ENCODE measurements around the gene CABP4. TPM values are rescaled to one million over a fixed set of nuclear protein-coding genes. Genes with fewer than 3 reads are reported as not detected.

The CABP4 gene
- total and polyA plus RNA-seq, 2 donors (not counting 3 experiments of a cell fraction or from before 2014, with no cell fraction given), result 2.4 to 5.0 TPM

DNA sequence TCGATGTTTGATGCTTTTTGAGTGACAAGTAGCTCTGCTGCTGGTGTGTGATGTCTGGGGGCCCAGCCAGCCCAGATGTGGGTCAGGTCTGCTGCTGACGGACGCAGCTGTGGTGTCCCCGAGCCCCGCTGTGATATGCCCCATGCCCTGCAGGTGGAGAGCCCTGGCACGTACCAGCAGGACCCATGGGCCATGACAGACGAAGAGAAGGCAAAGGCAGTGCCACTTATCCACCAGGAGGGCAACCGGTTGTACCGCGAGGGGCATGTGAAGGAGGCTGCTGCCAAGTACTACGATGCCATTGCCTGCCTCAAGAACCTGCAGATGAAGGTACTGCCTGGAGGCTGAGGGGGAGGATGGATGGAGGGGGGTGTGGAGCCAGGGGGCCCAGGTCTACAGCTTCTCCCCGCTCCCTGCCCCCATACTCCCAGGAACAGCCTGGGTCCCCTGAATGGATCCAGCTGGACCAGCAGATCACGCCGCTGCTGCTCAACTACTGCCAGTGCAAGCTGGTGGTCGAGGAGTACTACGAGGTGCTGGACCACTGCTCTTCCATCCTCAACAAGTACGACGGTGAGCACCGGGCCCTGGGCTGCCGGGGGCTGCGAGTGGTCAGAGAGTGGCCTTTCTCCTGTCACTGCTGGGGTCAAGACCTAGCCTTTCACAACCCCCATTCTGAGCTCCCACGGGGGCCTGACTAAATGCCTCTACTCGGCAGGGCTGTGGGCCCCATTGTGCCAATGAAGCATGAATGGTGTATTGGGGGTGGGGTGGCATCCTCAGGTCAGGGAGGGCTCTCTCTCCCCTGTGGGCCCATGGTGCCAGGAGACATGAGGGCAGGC lies 35.0 kb downstream of the CABP4 start:
- Histone ChIP-seq H4K20me1 (replicated peaks; ENCODE audit: control insufficient read depth, extremely low read depth, insufficient read depth, low read length) (no peaks in the 10 kb centered on the region), H3K27ac (ENCODE audit: insufficient read depth, low read depth, low read length) (no peak overlapping the region), H2AFZ (ENCODE audit: low read depth, low read length) (no peak overlapping the region), H3K27me3 (ENCODE audit: control insufficient read depth in 2 of 2, insufficient read depth in 2 of 2, low read length in 2 of 2) (no peaks in the 10 kb centered on the region), H3K9me1 (replicated peaks; ENCODE audit: control insufficient read depth, extremely low read depth, insufficient read depth, low read length) (no peaks in the 10 kb centered on the region), H3K9ac (replicated peaks; ENCODE audit: extremely low read depth, insufficient read depth, low read length) (no peak overlapping the region), H3K4me2 (ENCODE audit: insufficient read depth, low read length) (no peak overlapping the region), H3K9me3 (replicated peaks; ENCODE audit: control insufficient read depth, insufficient read depth, low read length) (no peaks in the 10 kb centered on the region), H3K4me3 (replicated peaks in 1 of 3; ENCODE audit: insufficient read depth in 1 of 3, low read depth in 1 of 3, low read length in 3 of 3) (no peak overlapping the region), H3K4me1 (ENCODE audit: control insufficient read depth, extremely low read depth, insufficient read depth, low read length) (no peaks in the 10 kb centered on the region), H3K79me2 (ENCODE audit: control insufficient read depth, insufficient read depth, low read length) (no peaks in the 10 kb centered on the region), H3K36me3 (ENCODE audit: control insufficient read depth in 2 of 2, extremely low read depth in 1 of 2, insufficient read depth in 2 of 2, low read length in 2 of 2) (peaks cover 0 to 9% of the 10 kb centered on the region in 2 experiments)
- intact Hi-C loops (cut with micrococcal nuclease), result no loop called here
- no peak for TF ChIP-seq EZH2 (IDR thresholded peaks at IDR 0.05; ENCODE audit: borderline replicate concordance, low read depth, low read length, severe bottlenecking)
- no peak for TF ChIP-seq FOS (IDR thresholded peaks at IDR 0.05; ENCODE audit: borderline replicate concordance, insufficient read depth, low read length)
- TF ChIP-seq POLR2A (IDR thresholded peaks at IDR 0.05; ENCODE audit: low read depth, low read length), result no peak
- DNase-seq (ENCODE audit: low read depth, low spot score) (no peak), FAIRE-seq (no peak)
- CTCF ChIA-PET, result interaction anchor here (1.1 to 2.6 kb wide), 3 partner anchors 88 to 133 kb away, joined by 3 to 10 read pairs (median 3); partner anchors contain the start of gene PPP1CA
- POLR2A ChIA-PET, result no interaction called here
- BruUV-seq (replicated peaks), result no TSS peak
- dilution Hi-C loops (cut with MboI; ENCODE audit: extremely low pct_ligation_motif_present, low sequenced_read_pairs), result no loop called here

DNA sequence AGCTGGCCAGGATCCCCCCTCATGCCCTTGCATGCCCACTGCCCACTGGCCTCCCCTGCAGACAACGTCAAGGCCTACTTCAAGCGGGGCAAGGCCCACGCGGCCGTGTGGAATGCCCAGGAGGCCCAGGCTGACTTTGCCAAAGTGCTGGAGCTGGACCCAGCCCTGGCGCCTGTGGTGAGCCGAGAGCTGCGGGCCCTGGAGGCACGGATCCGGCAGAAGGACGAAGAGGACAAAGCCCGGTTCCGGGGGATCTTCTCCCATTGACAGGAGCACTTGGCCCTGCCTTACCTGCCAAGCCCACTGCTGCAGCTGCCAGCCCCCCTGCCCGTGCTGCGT lies 35.5 kb downstream of the CABP4 start:
- TF ChIP-seq POLR2A (IDR thresholded peaks at IDR 0.05; ENCODE audit: low read depth, low read length), result no peak
- no peak for TF ChIP-seq POLR2AphosphoS5 (IDR thresholded peaks at IDR 0.05; ENCODE audit: insufficient read depth, low read depth, low read length)
- TF ChIP-seq MYC (IDR thresholded peaks at IDR 0.05; ENCODE audit: low read depth, low read length), result no peak
- TF ChIP-seq GATA2 (IDR thresholded peaks at IDR 0.05; ENCODE audit: insufficient read depth, insufficient read length, low read depth, low read length), result no peak
- no peak for TF ChIP-seq MAX (IDR thresholded peaks at IDR 0.05; ENCODE audit: insufficient read depth, insufficient read length)
- no peak for TF ChIP-seq EZH2 (IDR thresholded peaks at IDR 0.05; ENCODE audit: borderline replicate concordance, low read depth, low read length, severe bottlenecking)
- no peak for TF ChIP-seq FOS (IDR thresholded peaks at IDR 0.05; ENCODE audit: borderline replicate concordance, insufficient read depth, low read length)
- TF ChIP-seq CTCF (IDR thresholded peaks at IDR 0.05; ENCODE audit: extremely low read depth in 1 of 2, insufficient read depth in 1 of 2, low read depth in 1 of 2, low read length in 2 of 2), result no peak
- Histone ChIP-seq H3K9ac (replicated peaks; ENCODE audit: extremely low read depth, insufficient read depth, low read length) (no peak overlapping the region), H4K20me1 (replicated peaks; ENCODE audit: control insufficient read depth, extremely low read depth, insufficient read depth, low read length) (no peaks in the 10 kb centered on the region), H3K4me3 (replicated peaks in 1 of 3; ENCODE audit: insufficient read depth in 1 of 3, low read depth in 1 of 3, low read length in 3 of 3) (no peak overlapping the region), H3K36me3 (ENCODE audit: control insufficient read depth in 2 of 2, extremely low read depth in 1 of 2, insufficient read depth in 2 of 2, low read length in 2 of 2) (peaks cover 0 to 9% of the 10 kb centered on the region in 2 experiments), H2AFZ (ENCODE audit: low read depth, low read length) (no peak overlapping the region), H3K79me2 (ENCODE audit: control insufficient read depth, insufficient read depth, low read length) (no peaks in the 10 kb centered on the region), H3K9me1 (replicated peaks; ENCODE audit: control insufficient read depth, extremely low read depth, insufficient read depth, low read length) (no peaks in the 10 kb centered on the region), H3K4me2 (ENCODE audit: insufficient read depth, low read length) (no peak overlapping the region), H3K9me3 (replicated peaks; ENCODE audit: control insufficient read depth, insufficient read depth, low read length) (no peaks in the 10 kb centered on the region), H3K27ac (ENCODE audit: insufficient read depth, low read depth, low read length) (no peak overlapping the region), H3K4me1 (ENCODE audit: control insufficient read depth, extremely low read depth, insufficient read depth, low read length) (no peaks in the 10 kb centered on the region), H3K27me3 (ENCODE audit: control insufficient read depth in 2 of 2, insufficient read depth in 2 of 2, low read length in 2 of 2) (no peaks in the 10 kb centered on the region)
- DNase-seq (ENCODE audit: low read depth, low spot score), result no peak
- ChIA-PET CTCF (interaction anchor here (1.1 to 2.6 kb wide), 3 partner anchors 89 to 134 kb away, joined by 3 to 10 read pairs (median 3); partner anchors contain the start of gene PPP1CA), POLR2A (no interaction called here)
- BruUV-seq (replicated peaks), result TSS peak; percentile 15
- dilution Hi-C loops (cut with MboI; ENCODE audit: extremely low pct_ligation_motif_present, low sequenced_read_pairs), result no loop called here
- intact Hi-C loops (cut with micrococcal nuclease), result no loop called here
- FAIRE-seq, result no peak
